HL-60 (cell line): ENCODE results near the gene PSMC3IP.

Experiments
- DNase-seq, 2 experiments: peaks; one replicate each; pipeline ENCODE4 v3.0.0-alpha.2; 2010 to 2020; ENCODE audit warnings: low read depth in 1 of 2, low spot score in 1 of 2
- H3K27ac ChIP-seq: fragments of 250-450 bp; sonication (Bioruptor Pico); replicated peaks from 2 replicates; pipeline ENCODE4 v1.5.1; 2020; ENCODE audit warnings: mild to moderate bottlenecking, moderate library complexity
- H3K27me3 ChIP-seq: fragments of 250-450 bp; sonication (Bioruptor Pico); 2 replicates; pipeline ENCODE4 v1.5.1; 2021; ENCODE audit warnings: mild to moderate bottlenecking, moderate library complexity; ENCODE audit not compliant: insufficient read depth, poor library complexity, severe bottlenecking
- H3K4me3 ChIP-seq: replicated peaks from 2 replicates; pipeline ENCODE4 v1.5.1; 2011; ENCODE audit warnings: mild to moderate bottlenecking, control low read depth, low read length; ENCODE audit not compliant: insufficient read depth
- GABPA ChIP-seq: IDR thresholded peaks from 2 replicates; pipeline ENCODE4 v1.6.1; 2012; ENCODE audit warnings: low read depth
- POLR2AphosphoS5 ChIP-seq: IDR thresholded peaks from 2 replicates; pipeline ENCODE4 v1.6.1; 2012; ENCODE audit warnings: low read depth
- SPI1 ChIP-seq: IDR thresholded peaks from 2 replicates; pipeline ENCODE4 v1.6.1; 2012; ENCODE audit warnings: low read depth, mild to moderate bottlenecking, borderline replicate concordance
- TF ChIP-seq, protein P1 (sequence below): IDR thresholded peaks from 2 replicates; pipeline ENCODE4 v1.6.1; 2012; ENCODE audit warnings: low read depth; ENCODE audit not compliant: insufficient replicate concordance
- TF ChIP-seq, protein P2 (sequence below): IDR thresholded peaks from one replicate; pipeline ENCODE4 v1.5.1; 2011; ENCODE audit warnings: low read length, control low read depth, inconsistent platforms; ENCODE audit not compliant: insufficient read depth

PSMC3IP gene

DNA sequence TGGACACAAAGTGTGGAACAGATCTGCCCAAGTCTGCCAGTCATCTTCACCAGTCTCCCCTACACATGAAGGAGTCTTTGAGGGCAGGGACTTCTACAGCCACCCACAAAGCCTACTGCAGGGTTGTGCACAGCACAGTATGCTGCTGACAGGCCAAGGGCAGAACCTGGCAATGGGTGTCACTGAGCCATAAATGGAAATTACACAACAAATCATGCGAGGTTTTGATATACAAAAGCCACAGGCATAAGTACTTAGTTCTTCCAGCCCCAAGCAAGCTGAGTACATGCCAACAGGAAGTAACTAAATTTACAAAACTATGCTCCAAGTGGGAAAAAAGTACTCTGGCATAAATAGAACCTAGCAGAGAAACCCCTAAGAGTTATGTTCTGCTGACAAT lies 7.8 kb upstream of the PSMC3IP start:
- Histone ChIP-seq H3K4me3 (no peak overlapping the region), H3K27ac (peak overlapping the region; percentile 48), H3K27me3 (no peaks in the 10 kb centered on the region)
- TF ChIP-seq, protein P1, sequence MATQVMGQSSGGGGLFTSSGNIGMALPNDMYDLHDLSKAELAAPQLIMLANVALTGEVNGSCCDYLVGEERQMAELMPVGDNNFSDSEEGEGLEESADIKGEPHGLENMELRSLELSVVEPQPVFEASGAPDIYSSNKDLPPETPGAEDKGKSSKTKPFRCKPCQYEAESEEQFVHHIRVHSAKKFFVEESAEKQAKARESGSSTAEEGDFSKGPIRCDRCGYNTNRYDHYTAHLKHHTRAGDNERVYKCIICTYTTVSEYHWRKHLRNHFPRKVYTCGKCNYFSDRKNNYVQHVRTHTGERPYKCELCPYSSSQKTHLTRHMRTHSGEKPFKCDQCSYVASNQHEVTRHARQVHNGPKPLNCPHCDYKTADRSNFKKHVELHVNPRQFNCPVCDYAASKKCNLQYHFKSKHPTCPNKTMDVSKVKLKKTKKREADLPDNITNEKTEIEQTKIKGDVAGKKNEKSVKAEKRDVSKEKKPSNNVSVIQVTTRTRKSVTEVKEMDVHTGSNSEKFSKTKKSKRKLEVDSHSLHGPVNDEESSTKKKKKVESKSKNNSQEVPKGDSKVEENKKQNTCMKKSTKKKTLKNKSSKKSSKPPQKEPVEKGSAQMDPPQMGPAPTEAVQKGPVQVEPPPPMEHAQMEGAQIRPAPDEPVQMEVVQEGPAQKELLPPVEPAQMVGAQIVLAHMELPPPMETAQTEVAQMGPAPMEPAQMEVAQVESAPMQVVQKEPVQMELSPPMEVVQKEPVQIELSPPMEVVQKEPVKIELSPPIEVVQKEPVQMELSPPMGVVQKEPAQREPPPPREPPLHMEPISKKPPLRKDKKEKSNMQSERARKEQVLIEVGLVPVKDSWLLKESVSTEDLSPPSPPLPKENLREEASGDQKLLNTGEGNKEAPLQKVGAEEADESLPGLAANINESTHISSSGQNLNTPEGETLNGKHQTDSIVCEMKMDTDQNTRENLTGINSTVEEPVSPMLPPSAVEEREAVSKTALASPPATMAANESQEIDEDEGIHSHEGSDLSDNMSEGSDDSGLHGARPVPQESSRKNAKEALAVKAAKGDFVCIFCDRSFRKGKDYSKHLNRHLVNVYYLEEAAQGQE: no peak
- no peak for TF ChIP-seq GABPA
- TF ChIP-seq SPI1: no peak
- TF ChIP-seq, protein P2, sequence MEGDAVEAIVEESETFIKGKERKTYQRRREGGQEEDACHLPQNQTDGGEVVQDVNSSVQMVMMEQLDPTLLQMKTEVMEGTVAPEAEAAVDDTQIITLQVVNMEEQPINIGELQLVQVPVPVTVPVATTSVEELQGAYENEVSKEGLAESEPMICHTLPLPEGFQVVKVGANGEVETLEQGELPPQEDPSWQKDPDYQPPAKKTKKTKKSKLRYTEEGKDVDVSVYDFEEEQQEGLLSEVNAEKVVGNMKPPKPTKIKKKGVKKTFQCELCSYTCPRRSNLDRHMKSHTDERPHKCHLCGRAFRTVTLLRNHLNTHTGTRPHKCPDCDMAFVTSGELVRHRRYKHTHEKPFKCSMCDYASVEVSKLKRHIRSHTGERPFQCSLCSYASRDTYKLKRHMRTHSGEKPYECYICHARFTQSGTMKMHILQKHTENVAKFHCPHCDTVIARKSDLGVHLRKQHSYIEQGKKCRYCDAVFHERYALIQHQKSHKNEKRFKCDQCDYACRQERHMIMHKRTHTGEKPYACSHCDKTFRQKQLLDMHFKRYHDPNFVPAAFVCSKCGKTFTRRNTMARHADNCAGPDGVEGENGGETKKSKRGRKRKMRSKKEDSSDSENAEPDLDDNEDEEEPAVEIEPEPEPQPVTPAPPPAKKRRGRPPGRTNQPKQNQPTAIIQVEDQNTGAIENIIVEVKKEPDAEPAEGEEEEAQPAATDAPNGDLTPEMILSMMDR: no peak
- no peak for TF ChIP-seq POLR2AphosphoS5
- DNase-seq: peak in 1 of 2 experiments; percentile 35

DNA sequence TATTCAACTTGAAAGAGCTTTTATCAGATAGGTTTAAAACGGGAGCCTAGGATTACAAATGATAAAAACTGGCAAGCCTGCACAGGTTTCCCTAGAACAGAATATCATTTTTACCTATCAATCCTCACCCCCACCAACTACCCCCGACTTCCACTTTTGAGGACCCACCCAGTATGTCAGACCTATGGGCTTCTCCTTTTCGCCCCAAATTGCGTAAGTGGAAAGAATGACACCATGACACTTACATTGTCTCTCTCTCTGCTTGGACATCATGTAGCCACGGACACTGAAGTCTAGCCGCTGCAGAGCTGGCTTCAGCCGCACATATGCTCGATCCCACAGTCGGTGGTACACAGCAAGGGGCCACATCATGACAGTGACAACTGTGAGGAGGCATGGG lies 7.4 kb upstream of the PSMC3IP start:
- peak in 1 of 2 experiments; percentile 73 for DNase-seq
- Histone ChIP-seq H3K27ac (peak overlapping the region; percentile 48), H3K4me3 (no peak overlapping the region), H3K27me3 (no peaks in the 10 kb centered on the region)
- TF ChIP-seq SPI1: peak; percentile 88
- TF ChIP-seq, protein P2: no peak

DNA sequence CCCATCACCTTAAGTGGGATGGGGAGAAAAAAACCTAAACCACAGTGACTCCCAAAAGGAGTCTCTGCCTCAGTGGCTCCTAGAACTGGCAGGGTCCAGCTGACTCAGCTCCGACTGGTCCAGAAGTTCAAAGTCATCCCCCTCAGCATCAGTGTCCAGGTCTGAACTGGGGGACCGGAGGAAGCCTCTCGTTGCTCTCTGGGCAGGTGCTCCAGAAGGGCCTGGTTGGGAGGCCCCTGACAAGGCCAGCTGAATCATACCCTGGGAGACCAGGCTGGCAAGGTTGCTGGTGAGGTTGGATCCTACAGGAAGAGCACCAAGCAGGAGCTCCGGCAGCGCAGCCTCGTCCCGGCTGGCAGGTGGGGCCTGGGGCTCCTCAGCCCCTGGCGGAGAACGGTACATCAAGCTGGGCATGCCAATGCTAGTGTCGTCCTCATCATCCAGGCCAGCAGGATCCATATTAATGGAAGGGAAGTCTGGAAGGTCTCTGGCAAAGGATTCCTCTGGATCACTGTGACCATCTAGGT lies 4.3 kb upstream of the PSMC3IP start:
- DNase-seq: no peak
- Histone ChIP-seq H3K4me3 (no peak overlapping the region), H3K27ac (no peak overlapping the region), H3K27me3 (no peaks in the 10 kb centered on the region)
- TF ChIP-seq, protein P1: no peak
- no peak for TF ChIP-seq GABPA
- TF ChIP-seq, protein P2: no peak
- TF ChIP-seq SPI1: no peak
- TF ChIP-seq POLR2AphosphoS5: no peak
